ENCODE results near the gene HOXB5.

Gene HOXB5

GRCh38 chr17:48615963-48616716 lies 22.6 kb upstream of the HOXB5 start:
- DNase-seq (ENCODE audit: low spot score) = no peak

GRCh38 chr17:48615047-48615962 lies 21.7 kb upstream of the HOXB5 start, which contains the start of gene HOXB8:
Gene HOXB8, minus strand, starts transcription at chr17:48615292. Its CDS starts 588 bp downstream, at chr17:48614704.
- no peak for DNase-seq (ENCODE audit: low spot score)

- no peak for DNase-seq (ENCODE audit: low spot score)
These were observed 20.5 kb upstream of the HOXB5 start for GRCh38 chr17:48613862-48614694.

GRCh38 chr17:48612854-48613691 lies 19.5 kb upstream of the HOXB5 start:
- DNase-seq (ENCODE audit: low spot score) = no peak

- DNase-seq (ENCODE audit: low spot score) = no peak
These were observed 18.9 kb upstream of the HOXB5 start for GRCh38 chr17:48612456-48612853.

GRCh38 chr17:48611681-48612455 lies 18.3 kb upstream of the HOXB5 start:
- DNase-seq (ENCODE audit: low spot score) = no peak

- DNase-seq (ENCODE audit: low spot score) = no peak
These were observed 17.6 kb upstream of the HOXB5 start for GRCh38 chr17:48611213-48611612.

GRCh38 chr17:48610282-48611211 lies 17.0 kb upstream of the HOXB5 start, which contains the start of gene HOXB7:
Gene HOXB7, minus strand, starts transcription at chr17:48611017. Its CDS starts 99 bp downstream, at chr17:48610918.
- DNase-seq (ENCODE audit: low spot score) = no peak

GRCh38 chr17:48609759-48610281 lies 16.2 kb upstream of the HOXB5 start:
- no peak for DNase-seq (ENCODE audit: low spot score)

GRCh38 chr17:48609033-48609432 lies 15.5 kb upstream of the HOXB5 start:
- no peak for DNase-seq (ENCODE audit: low spot score)

- DNase-seq (ENCODE audit: low spot score) = no peak
These were observed 14.9 kb upstream of the HOXB5 start for GRCh38 chr17:48608494-48608834.

- DNase-seq (ENCODE audit: low spot score) = no peak
These were observed 13.5 kb upstream of the HOXB5 start for GRCh38 chr17:48606892-48607614.

- DNase-seq (ENCODE audit: low spot score) = no peak
These were observed 12.7 kb upstream of the HOXB5 start for GRCh38 chr17:48605991-48606891.

GRCh38 chr17:48605409-48605919 lies 11.9 kb upstream of the HOXB5 start:
- DNase-seq (ENCODE audit: low spot score) = no peak

GRCh38 chr17:48604770-48605329 lies 11.3 kb upstream of the HOXB5 start, which contains the start of gene HOXB6:
Gene HOXB6, minus strand, starts transcription at chr17:48604986. Its CDS starts 6,836 bp downstream, at chr17:48598150.
- no peak for DNase-seq (ENCODE audit: low spot score)

GRCh38 chr17:48603959-48604769 lies 10.6 kb upstream of the HOXB5 start:
- DNase-seq (ENCODE audit: low spot score) = no peak

All from HuH-7 (cell line).